Kidney tubule cell (primary cell): ENCODE data around the gene MMD.
"Not testable (repeated sequence)": the region's sequence is repeated elsewhere in the genome, so short reads cannot be mapped to it uniquely, and the experiment has no call there.

Experiments
- DNase-seq: peaks from one replicate; pipeline ENCODE4 v3.0.0-alpha.2; 2018; ENCODE audit warnings: low spot score

The MMD gene

DNA sequence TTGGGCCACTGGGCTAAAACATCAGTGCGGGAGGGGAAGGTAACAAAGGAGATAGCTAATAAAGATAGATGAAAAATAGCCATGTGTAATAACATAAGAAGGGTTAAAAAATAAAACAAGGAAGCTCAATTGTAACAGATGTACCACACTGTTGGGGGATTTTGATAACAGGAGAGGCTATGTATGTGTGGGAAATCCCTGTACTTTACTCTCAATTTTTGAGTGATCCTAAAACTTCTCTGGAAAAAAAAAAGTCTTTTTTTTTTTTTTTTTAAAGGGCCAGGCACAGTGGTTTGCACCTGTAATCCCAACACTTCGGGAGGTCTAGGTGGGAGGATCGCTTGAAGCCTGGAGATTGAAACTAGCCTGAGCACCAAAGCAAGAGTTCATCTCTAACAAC lies 1.9 kb upstream of the MMD start:
- no peak for DNase-seq

DNA sequence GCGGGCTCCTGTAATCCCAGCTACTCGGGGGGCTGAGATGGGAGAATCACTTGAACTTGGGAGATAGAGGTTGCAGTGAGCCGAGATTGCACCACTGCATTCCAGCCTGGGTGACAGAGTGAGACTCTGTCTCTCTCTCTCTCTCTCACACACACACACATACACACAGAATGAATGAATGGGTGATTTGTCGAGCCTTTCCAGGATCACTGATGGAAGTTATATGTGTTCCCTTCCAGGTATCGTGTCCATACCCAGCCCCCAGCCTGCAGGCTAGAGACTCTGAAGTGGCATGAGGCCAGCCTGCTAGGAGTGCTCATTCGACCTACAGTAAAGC lies 1.2 kb upstream of the MMD start:
- DNase-seq: not testable (repeated sequence)

DNA sequence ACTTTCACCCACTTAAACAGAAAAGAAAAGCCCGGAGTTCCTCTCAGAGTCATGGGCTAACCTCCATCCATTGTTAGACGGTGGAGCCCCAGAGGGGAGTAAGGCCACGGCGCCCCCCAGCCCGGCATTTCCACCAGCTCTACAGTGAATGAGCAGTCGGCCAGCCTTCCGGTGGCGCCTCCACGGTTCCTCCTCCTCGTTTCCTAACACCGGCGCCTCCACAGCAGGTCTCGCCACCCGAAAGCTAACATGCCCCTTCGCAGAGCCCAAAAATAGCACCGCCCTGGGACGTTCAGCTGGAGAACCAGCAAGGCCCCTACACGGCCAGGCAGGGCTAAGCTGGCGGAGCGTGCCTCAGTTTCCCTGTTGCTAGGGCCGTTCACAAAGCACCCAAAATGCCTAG lies 858 bp downstream of the MMD start:
- no peak for DNase-seq

DNA sequence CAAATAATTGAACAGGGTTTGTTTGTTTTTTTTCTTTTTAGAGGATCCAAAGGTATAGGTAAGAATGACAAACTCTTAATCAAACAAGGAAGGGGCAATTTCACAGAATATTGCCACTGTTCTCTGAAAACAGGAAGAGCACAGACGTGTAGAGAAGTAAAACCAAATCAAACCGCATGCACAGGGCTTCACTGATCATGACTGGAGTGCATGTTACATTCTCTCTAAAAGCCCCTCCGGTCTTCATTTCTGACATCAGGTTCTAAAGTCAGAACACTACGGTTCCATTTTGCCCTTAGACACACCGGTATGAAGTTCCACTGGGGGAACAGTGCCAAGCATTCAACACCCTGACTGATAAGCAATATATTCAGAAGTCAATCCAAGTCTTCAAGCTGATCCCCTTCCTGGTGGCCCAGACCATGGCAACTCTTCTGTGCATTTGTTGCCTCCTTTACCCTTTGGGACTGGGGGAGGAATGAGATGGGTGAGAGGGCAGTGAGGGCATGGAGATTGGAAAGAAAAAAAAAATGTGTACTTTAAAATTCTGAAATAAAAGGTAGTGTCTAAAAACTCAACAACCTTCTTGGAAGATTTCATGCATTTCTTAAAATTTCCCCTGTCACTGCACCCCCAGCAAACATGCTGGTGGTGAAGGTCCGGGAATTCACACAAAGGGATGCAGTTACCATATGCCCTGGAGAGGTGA lies 1.4 kb downstream of the MMD start:
- DNase-seq: no peak

DNA sequence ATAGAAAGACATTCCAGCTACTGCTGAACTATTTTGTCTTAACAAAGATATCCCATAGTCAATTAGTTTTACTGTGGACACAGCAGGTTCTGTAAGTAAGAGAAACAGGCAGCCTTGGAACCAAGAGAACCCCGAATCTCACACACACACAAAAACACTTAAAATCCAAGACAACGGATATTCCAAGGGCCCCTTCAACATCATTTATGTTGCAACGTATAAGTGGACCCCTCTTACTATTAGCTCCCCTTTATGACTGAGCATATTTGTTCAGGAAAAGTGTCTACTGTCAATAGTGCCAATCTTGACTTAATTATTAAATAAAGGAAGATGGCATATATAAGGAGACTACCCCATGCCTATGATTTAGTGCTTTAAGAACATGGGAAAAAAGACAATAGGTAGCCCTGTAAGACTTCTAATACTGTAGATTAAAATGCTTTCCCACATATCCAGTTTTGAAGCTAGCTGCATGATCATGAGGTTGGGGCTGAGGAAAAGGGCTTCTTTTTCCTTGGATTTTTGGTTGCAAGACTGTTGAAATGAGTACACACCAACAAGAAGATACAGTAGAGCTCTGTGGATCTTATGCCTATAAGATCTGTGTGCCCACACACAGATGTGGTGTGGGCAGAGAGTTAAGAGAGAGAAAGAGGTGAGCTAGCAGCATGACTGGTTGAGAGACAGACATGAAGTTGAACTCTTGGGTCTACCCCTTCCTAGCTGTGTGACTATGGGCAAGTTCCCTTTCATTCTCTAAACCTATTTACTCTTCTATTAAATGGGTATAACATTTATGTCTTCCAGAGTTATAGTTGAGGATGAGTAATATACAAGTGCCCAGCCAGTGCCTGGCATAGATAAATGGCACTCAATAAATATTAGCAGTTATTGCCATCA lies 3.0 kb downstream of the MMD start:
- no peak for DNase-seq

DNA sequence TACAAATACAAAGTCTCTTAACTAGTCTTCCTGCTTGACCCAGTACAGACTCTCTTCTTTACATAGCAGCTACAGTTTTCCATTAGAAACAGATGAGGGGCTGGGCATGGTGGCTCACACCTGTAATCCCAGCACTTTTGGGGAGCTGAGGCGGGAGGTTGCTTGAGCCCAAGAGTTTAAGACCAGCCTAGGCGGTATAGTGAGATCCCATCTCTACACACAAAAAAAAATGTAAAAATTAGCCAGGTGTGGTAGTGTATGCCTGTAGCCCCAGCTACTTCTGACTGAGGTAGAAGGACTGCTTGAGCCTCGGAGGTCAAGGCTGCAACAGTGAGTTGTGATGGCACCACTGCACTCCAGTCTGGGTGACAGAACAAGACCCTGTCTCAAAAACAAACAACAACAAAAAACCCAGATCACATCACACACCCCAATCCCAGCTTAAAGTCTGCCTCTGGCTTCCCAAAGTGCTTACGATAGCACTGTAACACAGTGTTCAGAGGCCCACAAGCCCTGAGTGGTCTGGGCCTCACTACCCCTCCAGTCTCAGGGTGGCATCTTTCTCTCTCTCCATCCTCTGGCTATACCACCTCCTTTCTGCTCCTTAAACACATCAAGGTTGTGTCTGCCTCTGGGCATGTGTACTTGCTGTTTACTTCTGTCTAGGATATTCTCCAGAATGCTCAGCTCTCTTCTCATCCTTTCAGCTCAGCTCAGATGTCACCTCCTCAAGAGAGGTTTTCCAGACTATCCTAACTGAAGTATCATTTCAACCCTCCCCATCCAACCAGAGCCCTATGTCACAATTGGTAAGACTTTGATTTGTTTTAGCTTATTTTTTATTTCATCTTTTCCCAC lies 4.0 kb downstream of the MMD start:
- DNase-seq: no peak

DNA sequence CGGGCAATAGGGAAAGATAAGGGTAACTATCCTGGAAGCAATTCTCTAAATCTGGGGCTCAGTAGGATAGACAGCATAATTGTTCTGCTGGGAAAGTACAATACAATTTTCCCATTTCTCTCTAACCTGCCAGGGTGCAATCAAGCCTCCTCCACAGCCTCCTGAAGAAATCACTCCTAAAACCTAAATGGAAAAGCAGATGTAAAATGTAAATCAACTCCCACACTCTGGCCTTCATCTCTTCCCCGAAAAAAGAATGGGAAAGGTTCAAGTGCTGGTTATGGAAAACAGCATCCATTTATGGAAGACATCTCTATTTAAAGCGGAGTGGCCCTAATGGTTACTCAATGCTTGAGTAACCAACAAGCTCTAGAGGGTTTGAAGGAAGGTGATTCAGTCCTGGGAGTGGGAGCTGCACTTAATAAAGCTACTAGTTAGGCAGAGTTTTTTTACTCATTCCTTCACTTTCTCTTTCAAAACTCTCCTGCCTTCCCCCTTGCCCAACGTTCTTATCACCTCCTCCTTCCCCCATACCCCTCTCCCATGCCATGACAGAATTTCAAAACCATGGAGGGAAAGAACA lies 5.1 kb downstream of the MMD start:
- peak; percentile 64 for DNase-seq

DNA sequence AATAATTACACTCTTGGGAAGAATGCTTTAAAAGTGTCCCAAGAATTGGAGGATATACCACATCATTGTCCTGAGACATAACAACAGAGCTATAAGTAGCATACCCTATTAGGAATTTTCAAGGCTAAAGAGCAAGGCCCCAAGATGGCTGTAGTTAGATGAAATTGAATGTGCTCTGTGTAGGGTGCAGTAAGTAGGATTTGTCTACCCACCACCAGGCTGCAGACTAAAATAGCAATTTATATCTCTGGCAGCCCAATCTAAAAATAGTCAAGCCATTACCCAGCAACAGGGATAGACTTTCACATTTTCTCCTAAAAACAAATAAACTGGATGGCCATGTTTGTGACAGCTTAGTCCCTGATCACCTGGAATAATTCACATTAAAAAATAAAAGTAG lies 5.6 kb downstream of the MMD start:
- no peak for DNase-seq

DNA sequence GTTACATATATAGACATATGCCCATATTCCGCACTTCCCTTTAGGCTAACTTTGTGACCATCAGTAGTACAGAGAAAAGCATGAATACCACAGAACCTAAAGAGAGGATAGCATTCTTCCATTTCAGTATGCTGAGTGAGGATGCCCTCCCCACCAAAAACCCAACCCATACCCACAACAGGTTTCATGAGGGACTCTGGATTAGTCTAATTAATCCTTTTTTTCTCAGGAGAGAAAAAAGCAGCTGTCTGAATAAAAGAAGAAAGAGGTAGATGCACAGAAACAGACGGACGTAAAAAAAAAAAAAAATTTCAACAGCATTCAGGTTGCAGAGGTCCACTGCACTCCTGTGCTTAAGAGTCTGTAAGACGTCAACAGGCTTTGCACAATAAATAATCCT lies 6.7 kb downstream of the MMD start:
- DNase-seq: no peak

DNA sequence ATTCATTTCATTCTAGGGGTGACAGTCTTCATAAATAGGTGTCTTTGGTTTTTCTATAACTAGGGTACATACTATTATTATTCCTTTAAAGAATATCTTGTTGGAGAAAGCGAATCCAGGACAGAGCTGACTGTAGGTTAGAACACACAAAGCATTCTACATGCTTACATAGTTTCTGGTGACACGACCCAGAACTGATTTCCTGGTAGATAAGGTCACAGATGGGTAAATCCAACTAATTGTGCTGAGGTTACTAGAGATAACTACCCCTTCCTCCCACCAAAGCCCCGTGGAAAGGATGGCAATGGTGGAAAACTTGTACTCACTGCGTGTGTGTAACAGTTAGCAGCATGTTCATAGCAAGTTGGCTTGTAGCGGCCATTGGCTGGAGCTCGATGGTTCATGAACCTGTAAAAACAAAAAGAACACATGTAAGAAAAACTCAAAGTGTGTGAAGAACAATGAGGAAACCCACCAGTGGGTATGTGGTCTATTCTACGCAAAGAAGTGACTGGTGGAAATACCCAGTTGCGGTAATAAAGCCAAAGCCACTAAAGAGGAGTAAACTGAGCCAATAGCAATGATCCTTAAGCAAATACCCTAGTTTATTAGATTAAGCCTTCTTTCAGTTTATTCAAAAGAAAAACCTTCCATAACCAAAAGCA lies 7.7 kb downstream of the MMD start:
- DNase-seq: no peak

DNA sequence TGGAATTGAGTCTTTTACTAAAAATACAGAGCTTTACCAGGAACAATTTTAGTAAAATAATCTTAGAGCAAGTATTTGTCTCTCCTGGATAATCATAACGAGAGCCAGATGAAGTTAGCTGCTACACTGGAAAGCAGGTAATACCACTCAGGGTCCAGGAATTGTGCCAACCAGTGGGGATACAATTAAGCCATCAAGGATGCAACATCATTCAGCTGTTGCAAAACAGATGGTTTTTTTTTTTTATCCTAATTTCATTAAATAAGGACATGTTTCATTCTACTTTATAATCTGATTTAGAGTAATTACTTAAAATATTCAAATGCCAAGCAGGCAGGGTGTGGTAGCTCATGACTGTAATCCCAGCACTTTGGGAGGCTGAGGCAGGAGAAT lies 10.2 kb downstream of the MMD start:
- no peak for DNase-seq

DNA sequence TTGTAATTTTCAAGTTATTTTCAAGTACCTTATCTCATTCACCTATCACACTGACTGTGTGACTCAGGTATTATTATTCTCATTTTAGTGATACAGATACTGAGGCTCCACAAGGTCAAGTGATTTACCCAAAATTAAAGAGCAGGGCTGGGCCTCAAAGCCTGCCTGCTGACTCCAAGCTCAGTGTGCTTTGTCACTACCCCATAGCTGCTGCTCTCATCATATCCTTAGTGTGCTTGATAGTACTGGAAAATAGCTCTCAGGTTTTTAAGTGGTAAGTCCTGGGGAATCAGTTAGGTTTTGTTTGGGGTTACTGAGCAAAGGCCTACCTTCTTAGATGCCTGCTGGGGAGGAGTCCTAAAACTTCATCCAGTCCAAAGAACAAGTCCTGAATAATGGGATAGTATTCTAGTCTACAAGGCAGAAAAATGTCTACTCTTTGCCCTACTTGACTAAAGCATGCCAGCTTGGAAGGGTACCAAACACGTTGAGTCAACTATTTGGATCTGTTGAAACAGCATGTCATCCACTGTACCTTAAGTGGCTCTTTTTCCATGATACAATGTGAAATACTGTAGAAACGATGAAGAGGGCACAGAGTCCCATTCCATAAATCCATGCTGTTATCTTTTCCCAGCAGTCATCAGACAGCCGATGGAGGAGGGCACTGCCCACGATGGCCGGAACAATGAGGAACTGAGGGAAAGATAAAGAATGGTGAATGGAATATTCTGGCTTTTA lies 10.7 kb downstream of the MMD start:
- DNase-seq: no peak

DNA sequence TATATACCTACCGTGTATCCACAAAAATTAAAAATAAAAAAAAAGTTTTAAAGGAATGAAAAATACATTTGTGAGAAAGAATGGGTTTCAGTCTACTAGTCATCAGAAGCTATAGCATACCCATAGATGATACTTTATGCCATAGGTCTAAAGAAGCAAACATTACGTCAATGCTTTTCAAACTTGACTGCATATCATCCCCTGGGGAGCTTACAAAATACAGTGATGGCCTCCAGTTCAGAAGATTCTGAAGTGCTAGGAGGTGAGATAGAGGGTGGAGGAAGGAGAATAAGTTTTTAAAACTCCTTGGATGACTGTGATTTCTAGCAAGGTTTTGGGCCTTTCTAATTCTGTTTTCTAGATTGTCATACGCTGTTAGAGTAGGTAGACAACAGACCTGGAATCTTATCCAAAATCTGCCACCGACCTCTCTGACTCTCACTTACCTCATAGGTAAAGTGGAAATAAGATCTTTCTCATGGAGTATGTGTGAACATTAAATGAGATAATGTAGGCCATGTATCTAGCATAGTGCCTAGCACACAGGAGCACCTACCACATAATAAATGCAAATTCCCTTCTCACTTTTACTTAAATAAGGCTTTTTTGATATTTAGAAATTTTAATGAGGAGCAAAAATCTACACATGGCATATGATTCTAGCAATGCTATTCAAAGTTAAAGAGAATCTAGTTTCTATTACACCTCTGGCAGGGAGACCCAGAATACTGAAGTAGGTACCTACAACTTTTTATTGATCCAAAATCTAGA lies 12.4 kb downstream of the MMD start:
- DNase-seq: no peak

DNA sequence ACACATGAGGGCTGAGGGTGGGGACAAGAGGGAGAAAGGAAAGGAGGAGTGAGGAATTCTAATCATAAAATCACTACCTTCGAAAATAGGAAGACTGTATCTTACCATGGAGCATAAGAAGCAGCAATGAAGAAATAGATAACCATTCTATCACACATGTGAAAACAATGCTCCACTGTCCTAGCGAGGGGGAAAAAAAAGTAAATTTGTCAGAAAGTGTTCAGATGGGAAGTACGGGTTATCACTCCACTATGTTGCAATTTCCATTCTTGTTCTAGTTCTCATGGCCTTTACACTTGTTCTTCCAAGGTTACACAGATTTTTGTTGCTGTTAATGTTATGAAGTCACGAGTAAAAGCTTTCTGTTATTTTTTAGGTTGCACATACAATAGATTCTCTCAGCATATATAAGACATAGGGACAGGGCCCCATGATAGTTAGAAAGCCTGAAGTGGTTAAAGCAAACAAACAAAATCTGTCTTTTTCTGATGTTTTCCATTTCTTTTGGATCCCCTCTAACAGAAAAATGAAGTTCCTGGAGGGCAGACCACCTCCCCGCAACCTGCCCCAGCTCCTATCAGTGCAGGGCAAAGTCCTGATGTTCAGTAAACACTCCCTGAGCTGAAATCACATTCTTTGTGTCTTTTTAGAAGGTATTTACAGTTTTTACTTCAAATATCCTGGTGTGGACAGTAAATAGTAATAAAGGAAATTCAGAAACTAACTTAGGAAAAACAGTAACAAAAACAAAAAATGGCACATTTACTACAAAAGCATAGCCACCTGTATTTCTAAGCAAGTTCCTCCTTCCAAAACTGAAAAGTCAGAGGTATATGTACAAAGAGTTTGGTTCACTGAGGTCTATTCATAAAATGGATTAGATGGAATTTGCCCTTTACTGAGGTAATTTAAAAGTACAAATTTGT lies 13.7 kb downstream of the MMD start:
- no peak for DNase-seq

DNA sequence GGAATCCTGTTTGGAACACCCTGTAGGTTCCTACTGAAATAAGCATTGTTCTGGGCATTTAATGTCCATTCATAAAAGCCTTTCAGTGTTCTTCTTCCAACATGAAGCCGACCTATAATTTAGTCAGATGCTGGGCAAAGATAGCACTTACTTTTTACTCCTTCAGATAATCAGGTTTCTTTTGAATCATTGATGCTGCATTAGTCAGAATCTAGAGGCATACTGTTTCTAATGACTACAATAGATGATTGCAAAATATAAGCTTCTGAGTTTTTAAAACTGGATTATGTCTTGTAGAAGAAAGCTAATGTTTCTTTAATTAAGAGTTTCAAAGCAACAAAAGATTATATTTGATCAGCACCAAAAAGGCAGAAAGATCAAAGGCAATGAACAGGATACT lies 16.0 kb downstream of the MMD start:
- no peak for DNase-seq

DNA sequence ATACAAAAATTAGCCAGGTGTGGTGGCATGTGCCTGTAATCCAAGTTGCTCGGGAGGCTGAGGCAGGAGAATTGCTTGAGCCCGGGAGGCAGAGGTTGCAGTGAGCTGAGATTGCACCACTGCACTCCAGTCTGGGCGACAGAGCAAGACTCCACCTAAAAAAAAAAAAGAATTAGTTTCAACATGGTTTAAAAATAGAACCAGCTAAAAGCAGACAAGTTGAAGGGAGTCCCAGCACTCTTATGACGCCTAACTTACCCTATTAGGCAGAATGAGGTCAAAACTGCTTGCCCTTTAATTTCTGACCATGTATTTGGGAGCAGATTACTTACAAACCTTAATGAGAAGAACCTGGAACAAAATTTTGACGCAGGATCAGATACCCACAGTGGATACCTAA lies 17.4 kb downstream of the MMD start:
- DNase-seq: not testable (repeated sequence)

DNA sequence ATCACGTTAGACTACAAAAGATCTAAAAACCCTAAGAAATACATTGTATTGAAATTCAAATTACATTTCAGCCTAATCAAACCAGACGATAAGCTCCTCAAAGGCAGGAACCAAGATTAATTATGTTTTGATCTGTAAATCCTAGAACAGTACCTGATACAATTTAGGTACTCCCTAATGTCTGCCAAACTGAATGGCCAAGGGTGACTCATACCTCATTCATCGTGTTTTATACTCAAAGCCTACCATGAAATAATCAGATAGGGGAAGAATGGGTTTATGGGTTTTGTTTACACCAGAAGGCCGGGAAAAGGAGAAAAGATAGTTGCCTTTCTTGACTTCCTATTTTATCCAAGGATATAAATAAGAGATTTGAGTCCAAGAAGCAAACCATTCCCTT lies 19.3 kb downstream of the MMD start:
- DNase-seq: peak; percentile 32

DNA sequence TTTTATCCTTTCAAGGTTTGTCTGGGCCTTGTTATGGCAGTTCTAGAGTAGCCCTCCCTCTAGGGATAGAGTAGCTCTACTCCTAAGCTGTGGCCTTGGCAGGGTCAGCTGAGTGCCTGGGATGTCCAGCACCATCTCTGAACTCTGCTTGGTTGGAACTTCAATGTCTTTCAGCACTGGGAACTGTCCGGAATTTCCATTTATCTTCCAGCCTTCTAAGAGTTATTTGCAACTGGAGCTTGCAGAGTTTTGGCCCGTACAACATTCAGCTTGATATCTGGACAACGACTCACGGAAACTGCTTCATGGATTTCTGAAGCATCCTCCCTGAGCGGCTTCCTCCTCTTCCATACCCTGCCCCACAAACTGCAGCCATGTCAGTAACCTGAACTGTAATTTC lies 22.9 kb downstream of the MMD start:
- no peak for DNase-seq

DNA sequence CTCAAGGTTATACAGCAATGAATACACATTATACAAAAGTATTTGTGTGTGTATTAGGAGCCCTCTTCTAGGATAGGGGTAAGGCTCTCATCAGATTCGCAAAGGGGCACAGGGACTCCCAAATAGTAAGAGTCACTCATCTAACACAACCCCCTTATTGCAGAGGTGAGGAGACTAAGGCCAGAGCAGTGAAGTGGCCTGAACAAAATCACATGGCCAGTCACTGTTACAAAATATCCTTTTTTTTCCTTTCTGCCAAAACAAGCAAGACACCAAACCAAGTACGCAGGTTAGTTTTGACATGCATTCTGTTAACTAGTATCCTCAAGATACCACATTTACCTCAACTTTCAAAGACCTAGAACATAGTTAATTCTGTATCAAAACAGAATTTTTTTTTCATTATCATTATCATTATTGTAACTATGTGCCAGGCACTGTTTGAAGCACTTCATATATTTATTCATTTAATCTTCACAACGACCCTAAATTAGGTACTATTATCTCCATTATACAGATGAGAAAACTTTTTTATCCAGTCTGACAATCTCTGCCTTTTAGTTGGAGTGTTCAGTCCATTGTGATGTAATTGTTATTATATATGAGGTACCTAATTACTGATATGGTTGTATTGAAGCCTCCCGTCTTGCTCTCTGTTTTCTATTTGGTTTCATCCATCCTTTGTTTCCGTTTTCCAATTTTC lies 25.7 kb downstream of the MMD start:
- no peak for DNase-seq
